Fibroblast of the aortic adventitia (primary cell): ENCODE data around the gene AP4E1. TPM values are rescaled to one million over a fixed set of nuclear protein-coding genes. Genes with fewer than 3 reads are reported as not detected.
"Not testable (repeated sequence)": the region's sequence is repeated elsewhere in the genome, so short reads cannot be mapped to it uniquely, and the experiment has no call there.

Experiments
- DNase-seq: peaks from one replicate; pipeline ENCODE4 v3.0.0-alpha.2; 2010; ENCODE audit warnings: low read depth
- H3K4me3 ChIP-seq: 2 replicates; pipeline ENCODE4 v1.5.1; 2011; ENCODE audit warnings: low read depth, mild to moderate bottlenecking, control low read depth, low read length, moderate library complexity
- total RNA-seq: library from RNA; depleted of rRNA; stranded (reverse); fragments of >200 nt; gene quantifications from 2 replicates; pipeline ENCODE4 v1.2.3, GENCODE V29; 2012; ENCODE audit warnings: low replicate concordance
- TF ChIP-seq, protein P1 (sequence below): IDR thresholded peaks from 2 replicates; pipeline ENCODE4 v1.5.1; 2011; ENCODE audit warnings: mild to moderate bottlenecking, low read length, control low read depth, inconsistent platforms; ENCODE audit not compliant: insufficient read depth

The AP4E1 gene
- total RNA-seq, 1 donor, result 17.1 TPM

- DNase-seq, result peak; percentile 72
Observed at GRCh38 chr15:50888054-50888453, 20.4 kb upstream of the AP4E1 start.

DNA sequence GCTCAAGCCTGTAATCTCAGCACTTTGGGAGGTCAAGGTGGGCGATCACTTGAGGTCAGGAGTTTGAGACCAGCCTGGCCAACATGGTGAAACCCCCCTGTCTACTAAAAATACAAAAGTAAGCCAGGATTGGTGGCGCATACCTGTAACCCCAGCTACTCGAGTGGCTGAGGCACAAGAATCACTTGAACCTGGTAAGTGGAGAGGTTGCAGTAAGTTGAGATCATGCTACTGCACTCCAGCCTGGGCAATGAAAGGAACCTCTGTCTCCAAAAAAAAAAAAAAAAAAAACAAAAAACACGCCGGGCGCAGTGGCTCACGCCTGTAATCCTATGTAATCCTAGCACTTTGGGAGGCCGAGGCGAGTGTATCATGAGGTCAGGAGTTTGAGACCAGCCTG is 18.9 kb upstream of the AP4E1 start:
- TF ChIP-seq, protein P1, sequence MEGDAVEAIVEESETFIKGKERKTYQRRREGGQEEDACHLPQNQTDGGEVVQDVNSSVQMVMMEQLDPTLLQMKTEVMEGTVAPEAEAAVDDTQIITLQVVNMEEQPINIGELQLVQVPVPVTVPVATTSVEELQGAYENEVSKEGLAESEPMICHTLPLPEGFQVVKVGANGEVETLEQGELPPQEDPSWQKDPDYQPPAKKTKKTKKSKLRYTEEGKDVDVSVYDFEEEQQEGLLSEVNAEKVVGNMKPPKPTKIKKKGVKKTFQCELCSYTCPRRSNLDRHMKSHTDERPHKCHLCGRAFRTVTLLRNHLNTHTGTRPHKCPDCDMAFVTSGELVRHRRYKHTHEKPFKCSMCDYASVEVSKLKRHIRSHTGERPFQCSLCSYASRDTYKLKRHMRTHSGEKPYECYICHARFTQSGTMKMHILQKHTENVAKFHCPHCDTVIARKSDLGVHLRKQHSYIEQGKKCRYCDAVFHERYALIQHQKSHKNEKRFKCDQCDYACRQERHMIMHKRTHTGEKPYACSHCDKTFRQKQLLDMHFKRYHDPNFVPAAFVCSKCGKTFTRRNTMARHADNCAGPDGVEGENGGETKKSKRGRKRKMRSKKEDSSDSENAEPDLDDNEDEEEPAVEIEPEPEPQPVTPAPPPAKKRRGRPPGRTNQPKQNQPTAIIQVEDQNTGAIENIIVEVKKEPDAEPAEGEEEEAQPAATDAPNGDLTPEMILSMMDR, result no peak

More at GRCh38 chr15:50888054-50888453, 20.4 kb upstream of the AP4E1 start:
- TF ChIP-seq, protein P1, result no peak
- no peak overlapping the region for H3K4me3 ChIP-seq

GRCh38 chr15:50890751-50891150 is 17.7 kb upstream of the AP4E1 start:
- no peak overlapping the region for H3K4me3 ChIP-seq
- DNase-seq, result no peak
- TF ChIP-seq, protein P1, result no peak

More for the DNA sequence above, 18.9 kb upstream of the AP4E1 start:
- DNase-seq, result no peak
- H3K4me3 ChIP-seq, result no peak overlapping the region

GRCh38 chr15:50891159-50891558 is 17.3 kb upstream of the AP4E1 start:
- TF ChIP-seq, protein P1, result no peak
- no peak for DNase-seq
- H3K4me3 ChIP-seq, result no peak overlapping the region

DNA sequence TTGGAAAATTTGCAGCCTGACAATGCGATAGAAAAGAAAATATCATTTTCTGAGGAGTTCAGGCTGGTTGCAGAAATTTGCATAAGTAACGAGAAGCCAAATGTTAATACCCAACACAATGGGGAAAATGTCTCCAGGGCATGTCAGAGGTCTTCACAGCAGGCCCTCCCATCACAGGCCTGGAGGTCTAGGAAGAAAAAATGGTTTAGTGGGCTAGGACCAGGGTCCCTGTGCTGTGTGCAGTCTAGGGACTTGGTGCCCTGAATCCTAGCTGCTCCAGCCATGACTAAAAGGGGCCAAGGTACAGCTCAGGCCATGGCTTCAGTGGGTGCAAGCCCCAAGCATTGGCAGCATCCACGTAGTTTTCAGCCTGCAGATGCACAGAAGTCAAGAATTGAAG is 14.5 kb upstream of the AP4E1 start:
- no peak for DNase-seq
- TF ChIP-seq, protein P1, result no peak
- H3K4me3 ChIP-seq, result no peak overlapping the region

- DNase-seq, result not testable (repeated sequence)
Observed at GRCh38 chr15:50901390-50901789, 7.1 kb upstream of the AP4E1 start.

DNA sequence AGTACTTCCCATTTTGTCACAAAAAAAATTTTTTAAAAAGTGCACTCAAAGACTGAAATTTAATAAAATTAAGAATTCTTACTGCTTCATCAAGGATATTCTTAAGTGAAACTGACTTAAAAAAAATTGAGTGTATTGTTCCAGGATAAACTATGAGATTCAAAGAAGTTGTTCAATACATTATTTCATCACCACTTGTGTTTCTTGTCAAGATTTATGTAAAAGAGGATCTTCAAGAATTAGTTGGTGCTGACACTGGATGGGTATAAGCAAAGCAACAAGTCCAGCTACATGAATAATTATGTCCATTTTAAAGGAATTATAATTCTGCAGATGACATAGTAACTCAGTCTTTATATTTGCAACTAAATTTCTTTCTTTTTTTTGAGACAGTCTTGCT is 4.3 kb upstream of the AP4E1 start:
- TF ChIP-seq, protein P1, result no peak
- no peak overlapping the region for H3K4me3 ChIP-seq
- no peak for DNase-seq

More at GRCh38 chr15:50901390-50901789, 7.1 kb upstream of the AP4E1 start:
- H3K4me3 ChIP-seq, result not testable (repeated sequence)
